LNCAP (cell line): ENCODE results near the gene SSBP2.

Experiments used
- CTCF ChIP-seq: fragments of 450-650 bp; IDR thresholded peaks from 2 replicates; pipeline ENCODE4 v1.5.1; 2017; ENCODE audit warnings: mild to moderate bottlenecking

Gene SSBP2

GRCh38 chr5:81607693-81608092 is 143.2 kb downstream of the SSBP2 start:
- TF ChIP-seq CTCF, result no peak

DNA sequence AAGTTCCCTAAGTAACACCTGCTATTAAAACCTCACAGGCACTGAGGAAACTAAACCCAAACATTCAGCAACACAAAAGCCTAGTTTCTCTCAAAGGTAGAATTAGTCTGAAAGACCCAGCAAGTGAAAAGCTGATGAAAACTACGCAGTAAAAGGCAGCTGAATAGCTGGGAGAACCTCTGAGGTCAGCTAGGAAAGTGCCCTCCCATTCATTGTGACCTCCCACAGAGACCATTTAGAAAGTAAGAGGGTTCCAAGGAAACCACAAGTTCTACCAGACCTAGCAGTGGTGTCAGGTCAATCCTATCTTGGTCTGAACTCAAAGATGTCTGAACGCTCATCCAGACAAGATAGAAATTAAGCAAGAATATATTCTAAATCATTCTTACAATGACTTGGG is 144.7 kb downstream of the SSBP2 start:
- no peak for TF ChIP-seq CTCF

DNA sequence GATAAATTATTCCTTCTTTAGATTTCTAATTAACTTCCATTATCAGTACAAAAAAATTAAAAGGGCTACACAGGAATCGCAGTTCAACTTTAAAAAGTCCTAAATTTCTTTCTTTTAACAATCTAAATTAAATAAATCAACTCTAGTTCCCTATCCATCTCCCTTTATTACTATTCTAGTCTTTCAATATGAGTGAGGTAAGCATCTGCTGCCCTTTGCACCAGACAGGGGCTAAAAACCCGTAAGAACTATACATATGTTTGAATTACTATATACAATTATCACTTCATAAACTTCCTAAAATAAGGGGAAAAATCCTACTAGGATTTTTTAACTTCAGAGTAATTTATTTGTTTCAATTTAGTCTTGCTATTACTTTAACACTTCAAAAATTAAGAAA is 145.6 kb downstream of the SSBP2 start:
- no peak for TF ChIP-seq CTCF

DNA sequence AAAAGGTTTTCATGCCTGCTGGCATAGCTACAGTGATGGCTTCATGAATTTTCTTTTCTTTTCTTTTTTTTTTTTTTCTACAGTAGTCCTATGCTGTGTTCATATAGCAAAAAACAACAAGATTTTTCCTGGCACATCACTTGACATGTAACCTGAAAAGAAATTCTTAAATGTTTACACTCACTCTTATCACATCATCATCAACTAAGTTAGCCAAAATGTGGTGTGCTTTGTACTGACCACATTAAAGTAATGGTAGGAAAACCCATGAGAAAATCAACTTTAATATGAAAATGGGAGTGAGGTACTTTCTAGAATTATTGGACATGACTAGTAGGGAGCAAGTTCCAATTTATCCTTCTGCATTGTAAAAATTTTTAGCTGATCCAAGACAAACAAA is 146.7 kb downstream of the SSBP2 start:
- TF ChIP-seq CTCF, result no peak

GRCh38 chr5:81601919-81602318 is 149.0 kb downstream of the SSBP2 start:
- no peak for TF ChIP-seq CTCF

DNA sequence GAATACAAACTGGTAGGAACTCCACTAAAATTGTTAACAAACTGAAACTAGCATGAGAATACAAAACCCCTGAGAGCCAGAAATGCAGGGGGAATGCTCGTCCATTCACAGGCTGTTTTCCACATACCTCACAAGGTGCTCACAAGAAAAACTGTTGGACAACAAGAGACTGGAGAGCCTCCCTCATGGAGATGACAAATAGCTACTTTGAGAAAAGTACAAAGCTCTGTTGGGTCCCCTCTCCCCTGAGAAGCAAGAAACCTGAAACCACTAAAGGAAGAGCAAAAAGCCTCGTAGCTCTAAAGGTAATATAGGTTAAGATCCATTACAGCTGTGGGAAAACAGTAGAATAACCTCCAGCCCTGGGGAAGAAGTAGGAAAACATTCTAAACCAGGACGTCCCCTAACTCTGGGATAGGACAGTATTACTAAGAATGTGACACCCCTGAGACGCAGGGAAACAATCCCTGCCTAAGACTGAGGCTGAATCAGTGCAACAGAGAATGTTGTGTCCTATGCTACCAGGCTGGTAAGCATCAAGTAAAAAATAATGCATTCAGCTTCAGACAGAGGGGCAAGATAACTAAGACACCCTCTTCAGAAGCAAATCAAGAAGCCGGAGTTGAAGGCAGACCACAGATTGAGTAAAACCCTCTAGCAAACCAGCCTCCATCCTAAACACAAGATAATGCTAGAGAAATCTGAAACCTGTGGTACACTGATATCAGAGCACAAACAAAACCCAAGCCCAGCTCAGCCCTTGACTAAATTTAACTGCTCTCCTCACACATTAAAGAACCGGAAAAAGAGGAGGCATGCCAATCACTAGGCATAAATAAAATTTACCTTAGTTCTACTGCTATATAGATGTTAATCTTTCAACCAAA is 160.2 kb downstream of the SSBP2 start:
- TF ChIP-seq CTCF, result no peak

DNA sequence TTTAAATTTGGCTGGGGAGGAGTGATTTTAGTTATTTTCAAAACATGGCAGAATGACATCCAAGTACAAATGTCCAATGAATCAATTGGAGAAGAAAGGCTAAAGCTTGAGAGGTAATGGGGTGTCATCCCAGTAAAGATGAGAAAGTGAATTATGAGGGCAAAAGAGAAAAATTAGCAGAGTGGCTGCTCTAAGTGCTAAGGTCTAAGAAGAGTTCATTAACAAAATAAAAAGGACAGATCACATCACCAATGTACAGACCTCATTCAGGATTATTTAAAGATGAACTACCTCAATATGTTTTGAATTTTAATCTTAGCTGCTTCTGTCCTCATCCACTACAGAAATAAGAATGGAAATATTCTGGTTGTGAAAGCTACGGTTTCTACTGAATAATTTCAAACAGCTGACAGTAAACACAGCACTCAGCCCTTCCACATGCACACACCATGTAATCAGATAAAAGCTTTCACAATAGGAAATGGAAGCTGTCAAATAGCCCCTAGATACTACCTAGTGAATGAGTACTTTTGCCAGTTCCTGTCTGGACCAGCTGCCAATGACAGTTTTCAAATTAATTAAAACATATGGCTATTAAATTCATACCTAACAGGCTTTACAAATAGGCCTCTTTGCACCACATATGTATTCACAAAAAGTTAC is 171.5 kb downstream of the SSBP2 start:
- TF ChIP-seq CTCF, result no peak
